ENCODE results near the gene GPD2. TPM values are rescaled to one million over a fixed set of nuclear protein-coding genes. Genes with fewer than 3 reads are reported as not detected.

Gene GPD2
- total and polyA plus RNA-seq, 2 donors (not counting 1 experiment from before 2014, with no cell fraction given) = 5.1 to 26.8 TPM

DNA sequence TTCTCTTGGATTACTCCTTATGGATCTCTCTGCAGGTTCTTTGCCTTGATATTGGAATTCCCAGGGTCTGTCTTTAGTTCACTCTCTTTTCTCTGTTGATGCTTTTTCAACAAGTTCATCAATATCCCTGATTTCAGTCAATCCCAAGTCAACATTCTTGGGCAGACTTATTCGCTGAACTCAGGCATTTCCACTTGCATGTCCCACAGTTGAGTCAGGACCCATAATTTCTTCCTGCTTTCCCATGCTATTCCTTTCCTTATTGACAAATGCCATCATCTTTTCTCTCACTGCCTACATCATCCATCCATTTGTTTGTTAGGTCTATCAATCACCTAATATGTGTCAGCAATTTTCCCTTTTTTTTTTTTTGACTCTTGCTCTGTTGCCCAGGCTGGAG is 11.6 kb downstream of the GPD2 start:
- POLR2A ChIA-PET = no interaction called here
- Histone ChIP-seq H4K20me1 (ENCODE audit: control insufficient read depth, insufficient read depth, low read length, poor library complexity, severe bottlenecking) (peaks cover 17% of the 10 kb centered on the region), H3K79me2 (ENCODE audit: control insufficient read depth, insufficient read depth, low read length) (peaks cover 64% of the 10 kb centered on the region), H3K4me1 (ENCODE audit: control insufficient read depth in 2 of 2, insufficient read depth in 2 of 2, low read length in 2 of 2) (no peaks in the 10 kb centered on the region), H3K36me3 (replicated peaks in 1 of 2; ENCODE audit: control extremely low read depth in 1 of 2, control insufficient read depth in 1 of 2, extremely low read depth in 1 of 2, insufficient read depth in 2 of 2, low read length in 1 of 2) (no peaks in the 10 kb centered on the region), H3K27ac (ENCODE audit: low read length in 2 of 2) (no peak overlapping the region), H3K9me3 (ENCODE audit: control extremely low read depth in 1 of 3, control insufficient read depth in 2 of 3, insufficient read depth in 1 of 3, low read length in 2 of 3) (peaks cover 0 to 5% (median 0%) of the 10 kb centered on the region in 3 donors), H3K9ac (ENCODE audit: low read length) (no peak overlapping the region), H3K27me3 (replicated peaks in 1 of 4; ENCODE audit: control extremely low read depth in 1 of 4, control insufficient read depth in 3 of 4, insufficient read depth in 4 of 4, low read length in 3 of 4) (no peaks in the 10 kb centered on the region), H2AFZ (ENCODE audit: insufficient read depth, low read depth, low read length, poor library complexity, severe bottlenecking) (no peak overlapping the region), H3K4me2 (replicated peaks; ENCODE audit: low read depth, low read length, poor library complexity, severe bottlenecking) (no peak overlapping the region), H3K4me3 (ENCODE audit: control extremely low read depth in 1 of 5, extremely low read depth in 1 of 5, insufficient read depth in 1 of 5, low read depth in 2 of 5, low read length in 4 of 5) (no peak overlapping the region)
- Mint-ChIP-seq H3K9me3 (ENCODE audit: insufficient read depth) (no peaks in the 10 kb centered on the region), H3K4me1 (peaks cover 9% of the 10 kb centered on the region), H3K27ac (no peak overlapping the region), H3K27me3 (no peaks in the 10 kb centered on the region), H3K4me3 (no peak overlapping the region)
- intact Hi-C loops (cut with micrococcal nuclease) = no loop called here
- DNase-seq (no peak), ATAC-seq (ENCODE audit: low read depth) (no peak)
- CTCF ChIA-PET = interaction anchor here (0.9 kb wide), 1 partner anchor 107 kb away, joined by 3 read pairs; no protein-coding TSS in a partner anchor
- no peak for TF ChIP-seq CTCF (IDR thresholded peaks at IDR 0.05)
- TF ChIP-seq EZH2 (IDR thresholded peaks at IDR 0.05; ENCODE audit: borderline replicate concordance, insufficient read depth, low read depth, low read length, poor library complexity, severe bottlenecking) = no peak
- 100% methylated on average over 1 of the region's 1 CpG for WGBS (ENCODE audit: insufficient coverage)

DNA sequence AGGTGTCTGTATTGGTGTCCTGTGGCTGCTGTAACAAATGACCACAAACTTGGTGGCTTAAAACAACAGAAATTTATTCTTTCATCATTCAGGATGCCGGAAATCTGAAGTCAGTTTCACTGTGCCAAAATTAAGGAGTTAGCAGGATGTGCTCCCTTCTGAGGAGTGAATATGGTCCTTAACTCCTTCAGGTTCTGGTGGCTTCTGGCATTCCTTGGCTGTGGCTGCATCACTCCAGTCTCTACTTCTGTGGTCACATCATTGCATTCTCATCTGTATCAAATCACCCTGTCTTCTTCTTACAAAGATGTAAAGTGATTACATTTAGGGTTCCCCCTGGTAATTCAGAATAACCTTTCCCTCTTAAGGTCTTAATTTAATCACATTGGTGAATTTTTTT is 12.6 kb downstream of the GPD2 start:
- TF ChIP-seq CTCF (IDR thresholded peaks at IDR 0.05) = no peak
- no peak for TF ChIP-seq EZH2 (IDR thresholded peaks at IDR 0.05; ENCODE audit: borderline replicate concordance, insufficient read depth, low read depth, low read length, poor library complexity, severe bottlenecking)
- no peak overlapping the region for H3K9ac ChIP-seq (ENCODE audit: low read length)
- ChIA-PET CTCF (no interaction called here), POLR2A (no interaction called here)
- Mint-ChIP-seq H3K4me1 (peaks cover 16% of the 10 kb centered on the region), H3K27me3 (no peaks in the 10 kb centered on the region), H3K27ac (no peak overlapping the region), H3K9me3 (ENCODE audit: insufficient read depth) (no peaks in the 10 kb centered on the region), H3K4me3 (no peak overlapping the region)
- 80% methylated on average over 1 of the region's 1 CpG for WGBS (ENCODE audit: insufficient coverage)
- ATAC-seq (ENCODE audit: low read depth) (no peak), DNase-seq (no peak)
- no peak overlapping the region for H2AFZ ChIP-seq (ENCODE audit: insufficient read depth, low read depth, low read length, poor library complexity, severe bottlenecking)
- H3K27ac ChIP-seq (ENCODE audit: low read length in 2 of 2) = no peak overlapping the region
- no peaks in the 10 kb centered on the region for H3K27me3 ChIP-seq (replicated peaks in 1 of 4; ENCODE audit: control extremely low read depth in 1 of 4, control insufficient read depth in 3 of 4, insufficient read depth in 4 of 4, low read length in 3 of 4)
- no peak overlapping the region for H3K4me3 ChIP-seq (ENCODE audit: control extremely low read depth in 1 of 5, extremely low read depth in 1 of 5, insufficient read depth in 1 of 5, low read depth in 2 of 5, low read length in 4 of 5)
- peaks cover 62% of the 10 kb centered on the region for H3K79me2 ChIP-seq (ENCODE audit: control insufficient read depth, insufficient read depth, low read length)
- intact Hi-C loops (cut with micrococcal nuclease) = no loop called here
- peaks cover 0 to 5% (median 0%) of the 10 kb centered on the region in 3 donors for H3K9me3 ChIP-seq (ENCODE audit: control extremely low read depth in 1 of 3, control insufficient read depth in 2 of 3, insufficient read depth in 1 of 3, low read length in 2 of 3)
- peaks cover 18% of the 10 kb centered on the region for H4K20me1 ChIP-seq (ENCODE audit: control insufficient read depth, insufficient read depth, low read length, poor library complexity, severe bottlenecking)
- H3K4me2 ChIP-seq (replicated peaks; ENCODE audit: low read depth, low read length, poor library complexity, severe bottlenecking) = no peak overlapping the region
- no peaks in the 10 kb centered on the region for H3K4me1 ChIP-seq (ENCODE audit: control insufficient read depth in 2 of 2, insufficient read depth in 2 of 2, low read length in 2 of 2)
- no peaks in the 10 kb centered on the region for H3K36me3 ChIP-seq (replicated peaks in 1 of 2; ENCODE audit: control extremely low read depth in 1 of 2, control insufficient read depth in 1 of 2, extremely low read depth in 1 of 2, insufficient read depth in 2 of 2, low read length in 1 of 2)
